Activated T-cell treated with anti-CD3 and anti-CD28 coated beads for 48 hours (primary cell): ENCODE data around the gene KRTAP4-12.
"Not testable (repeated sequence)": the region's sequence is repeated elsewhere in the genome, so short reads cannot be mapped to it uniquely, and the experiment has no call there.

Experiments used
- DNase-seq: peaks from one replicate; pipeline ENCODE4 v3.0.0-alpha.2; 2020; ENCODE audit warnings: low read depth

Gene KRTAP4-12

DNA sequence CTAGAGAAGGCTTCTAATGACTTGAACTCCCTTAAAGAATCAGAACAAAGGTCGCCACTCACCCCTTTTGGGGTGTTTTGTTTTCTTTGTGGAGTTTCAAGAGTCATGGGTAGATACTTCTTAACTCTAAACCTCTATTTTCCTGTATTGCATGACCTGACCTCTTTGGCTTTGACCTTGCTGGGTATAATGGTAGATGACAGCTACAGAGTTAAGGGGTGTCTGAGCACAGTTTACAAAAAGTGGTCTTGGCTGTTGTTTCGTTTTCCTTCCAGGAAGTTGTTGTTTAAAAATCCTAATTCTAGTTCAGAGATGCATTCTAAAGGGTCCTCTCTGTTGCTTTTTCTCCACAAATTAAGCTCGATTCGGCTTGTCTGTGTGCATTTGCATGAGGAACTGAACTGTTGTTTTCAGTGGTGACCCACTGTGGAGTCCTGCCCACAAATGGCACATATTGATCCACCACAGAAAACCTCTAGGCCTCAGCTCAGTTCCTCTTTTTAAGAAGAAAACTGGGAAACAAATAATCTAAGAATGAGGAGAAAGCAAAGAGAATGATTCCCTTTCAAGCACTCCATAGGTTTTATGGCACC is 35.1 kb downstream of the KRTAP4-12 start:
- DNase-seq = not testable (repeated sequence)

DNA sequence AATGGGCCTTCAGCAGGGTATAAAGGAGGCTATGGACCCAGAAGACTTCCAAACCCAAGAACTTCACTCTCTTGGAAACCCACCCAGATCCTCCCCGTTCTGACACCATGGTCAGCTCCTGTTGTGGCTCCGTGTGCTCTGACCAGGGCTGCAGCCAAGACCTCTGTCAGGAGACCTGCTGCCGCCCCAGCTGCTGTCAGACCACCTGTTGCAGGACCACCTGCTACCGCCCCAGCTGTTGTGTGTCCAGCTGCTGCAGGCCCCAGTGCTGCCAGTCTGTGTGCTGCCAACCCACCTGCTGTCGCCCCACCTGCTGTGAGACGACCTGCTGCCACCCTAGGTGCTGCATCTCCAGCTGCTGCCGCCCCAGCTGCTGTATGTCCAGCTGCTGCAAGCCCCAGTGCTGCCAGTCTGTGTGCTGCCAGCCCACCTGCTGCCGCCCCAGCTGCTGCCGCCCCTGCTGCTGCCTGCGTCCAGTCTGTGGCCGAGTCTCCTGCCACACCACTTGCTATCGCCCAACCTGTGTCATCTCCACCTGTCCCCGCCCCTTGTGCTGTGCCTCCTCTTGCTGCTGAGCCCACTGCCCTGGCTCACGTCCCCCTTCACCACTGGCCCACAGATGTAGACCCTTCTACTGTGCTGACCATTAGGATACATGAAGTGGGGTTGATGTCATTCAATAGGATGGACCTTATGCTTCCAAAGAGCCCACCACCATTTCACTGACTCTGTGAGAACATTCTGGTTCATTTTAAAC is 39.7 kb downstream of the KRTAP4-12 start, which contains the start of gene KRTAP4-7:
KRTAP4-7 (plus strand) TSS at position 51 of the 757 bp plus-strand sequence; CDS start at position 108, 57 bp downstream.
- DNase-seq = not testable (repeated sequence)

DNA sequence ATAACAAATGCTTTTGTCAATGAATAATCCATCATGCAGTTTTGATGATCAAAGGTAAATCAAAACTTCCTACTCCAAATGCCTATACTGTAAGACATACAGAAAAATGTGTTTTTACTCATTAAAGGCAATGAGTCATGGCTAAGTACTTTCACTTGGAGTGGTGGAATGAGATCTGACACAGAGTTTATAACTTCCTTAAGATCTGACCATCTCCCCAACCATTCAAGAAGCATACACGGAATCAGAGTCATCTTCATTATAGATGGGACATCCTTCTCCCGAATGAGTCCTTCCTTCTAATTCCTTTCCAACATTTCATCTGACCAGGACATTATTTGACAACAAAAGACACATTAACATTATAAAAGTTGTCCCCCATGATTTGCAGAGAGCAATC is 40.6 kb downstream of the KRTAP4-12 start:
- DNase-seq = not testable (repeated sequence)

DNA sequence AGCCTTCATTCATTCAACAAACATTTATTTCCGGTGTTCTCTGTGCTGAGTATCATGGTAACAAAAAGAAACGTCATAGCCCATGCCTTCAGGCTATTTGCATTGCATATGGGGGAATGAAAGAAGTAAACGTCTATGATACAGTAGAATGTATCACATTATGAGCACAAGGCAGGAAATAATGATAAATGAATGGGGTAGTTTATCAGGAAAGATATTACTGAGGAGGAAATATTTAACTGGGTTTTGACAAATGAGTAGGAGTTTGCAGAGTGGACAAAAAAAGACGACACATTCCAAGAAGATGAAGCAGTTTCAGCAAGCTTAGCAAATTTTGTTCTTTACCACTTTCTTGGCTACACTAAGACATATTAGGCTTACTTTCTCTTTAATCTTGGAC is 41.4 kb downstream of the KRTAP4-12 start:
- DNase-seq = no peak

DNA sequence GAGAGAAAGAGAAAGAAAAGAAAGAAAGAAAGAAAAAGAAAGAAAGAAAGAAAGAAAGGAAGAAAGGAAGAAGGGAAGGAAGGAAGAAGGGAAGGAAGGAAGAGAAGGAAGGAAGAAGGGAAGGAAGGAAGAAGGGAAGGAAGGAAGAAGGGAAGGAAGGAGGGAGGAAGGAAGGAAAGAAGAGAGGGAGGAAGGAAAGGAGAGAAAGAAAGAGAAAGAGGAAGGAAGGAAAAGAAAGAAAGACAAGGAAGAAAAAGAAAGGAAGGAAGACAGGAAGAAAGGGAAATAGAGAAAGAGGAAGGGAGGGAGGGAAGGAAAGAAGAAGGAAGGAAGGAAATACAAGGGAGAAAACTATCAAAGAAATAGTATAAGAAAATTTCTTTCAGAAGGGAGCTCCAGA is 47.2 kb downstream of the KRTAP4-12 start:
- DNase-seq = no peak

DNA sequence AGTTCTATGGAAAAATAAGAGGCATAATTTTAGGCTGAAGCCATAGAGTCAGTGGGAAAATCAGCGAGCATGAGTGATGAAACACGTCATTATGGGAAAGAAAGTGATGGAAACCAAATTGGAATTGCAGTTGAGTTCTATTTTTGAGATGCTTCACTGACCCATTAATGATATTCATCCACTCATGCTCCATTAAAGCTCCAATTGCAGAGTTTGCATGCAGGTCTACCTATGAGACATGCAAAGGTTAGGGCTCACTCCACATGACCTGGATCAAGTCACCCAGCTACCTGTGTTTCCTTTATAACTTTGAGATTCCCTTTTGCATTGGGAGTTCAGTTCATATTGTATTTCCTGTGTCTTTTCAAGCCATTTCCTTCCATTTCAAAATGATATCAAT is 50.3 kb downstream of the KRTAP4-12 start:
- no peak for DNase-seq
